Endothelial cell of umbilical vein (primary cell): ENCODE measurements around the gene ABHD4.

Experiments
- CTCF ChIP-seq, 2 donors: IDR thresholded peaks; 1 replicate in 1 of 2; 2 replicates in 1 of 2; pipeline ENCODE4 v1.5.1; 2011; ENCODE audit warnings: low read length in 2 of 2, mild to moderate bottlenecking in 2 of 2, moderate library complexity in 2 of 2, control low read depth in 1 of 2, inconsistent platforms in 1 of 2, low read depth in 1 of 2; ENCODE audit not compliant: insufficient read depth in 1 of 2; ENCODE audit errors: extremely low read depth in 1 of 2
- EZH2 ChIP-seq: IDR thresholded peaks from 2 replicates; pipeline ENCODE4 v1.6.1; 2012; ENCODE audit warnings: borderline replicate concordance, low read depth, mild to moderate bottlenecking, moderate library complexity, low read length, inconsistent platforms; ENCODE audit not compliant: severe bottlenecking
- JUN ChIP-seq: IDR thresholded peaks from 2 replicates; pipeline ENCODE4 v1.6.1; 2011; ENCODE audit warnings: borderline replicate concordance, low read depth; ENCODE audit not compliant: insufficient read length, insufficient read depth
- MAX ChIP-seq: IDR thresholded peaks from 2 replicates; pipeline ENCODE4 v1.6.1; 2011; ENCODE audit not compliant: insufficient read depth, insufficient read length
- MYC ChIP-seq: IDR thresholded peaks from one replicate; pipeline ENCODE4 v1.6.1; 2011; ENCODE audit warnings: mild to moderate bottlenecking, low read depth, low read length
- POLR2A ChIP-seq: IDR thresholded peaks from 2 replicates; pipeline ENCODE4 v1.6.1; 2012; ENCODE audit warnings: low read depth, mild to moderate bottlenecking, control low read depth, low read length
- POLR2AphosphoS5 ChIP-seq: IDR thresholded peaks from 2 replicates; pipeline ENCODE4 v1.6.1; 2012; ENCODE audit warnings: low read depth, mild to moderate bottlenecking, control low read depth, low read length, moderate library complexity; ENCODE audit not compliant: insufficient read depth

DNA sequence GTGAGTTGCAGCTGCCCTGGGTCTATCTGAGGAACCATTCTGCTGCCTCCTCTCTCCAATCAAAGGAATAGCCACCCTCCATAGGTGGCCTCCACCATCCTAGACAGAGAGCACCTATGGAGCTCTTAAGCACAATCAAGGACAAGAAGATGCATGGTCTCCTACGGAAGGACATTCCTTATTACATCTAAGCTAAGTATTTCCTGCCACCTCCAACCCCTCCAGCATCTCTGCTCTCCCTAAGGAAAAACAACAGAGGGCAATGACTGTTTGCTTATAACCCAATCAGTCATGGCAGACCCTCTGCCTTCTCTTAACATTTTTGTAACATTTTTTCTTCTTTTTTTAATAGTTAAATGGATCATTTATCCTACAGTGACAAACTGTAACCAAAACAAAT is 60.8 kb downstream of the ABHD4 start:
- no peak for TF ChIP-seq POLR2A
- TF ChIP-seq CTCF (IDR thresholded peaks at IDR 0.05; ENCODE audit: extremely low read depth in 1 of 2, insufficient read depth in 1 of 2, low read depth in 1 of 2, low read length in 2 of 2) = no peak
- peak; percentile 29 for TF ChIP-seq POLR2AphosphoS5
- TF ChIP-seq EZH2 = no peak
- TF ChIP-seq MAX = no peak
- TF ChIP-seq MYC = no peak
- no peak for TF ChIP-seq JUN
